ENCODE data around the gene MBP.

The MBP gene

GRCh38 chr18:77057006-77057395 is 75.6 kb downstream of the MBP start:
- Histone ChIP-seq H3K27me3 (ENCODE audit: low read depth, low read length) (no peaks in the 10 kb centered on the region), H3K4me1 (ENCODE audit: control insufficient read depth in 1 of 2, insufficient read depth in 2 of 2, low read length in 2 of 2) (peaks cover 43 to 62% of the 10 kb centered on the region in 2 donors), H3K36me3 (ENCODE audit: control insufficient read depth in 1 of 2, insufficient read depth in 2 of 2, low read length in 2 of 2) (peaks cover 0 to 9% of the 10 kb centered on the region in 2 donors), H3K27ac (ENCODE audit: low read length) (peak overlapping the region; percentile 87), H3K4me3 (ENCODE audit: low read depth in 1 of 2, low read length in 2 of 2) (peak overlapping the region in 1 of 2 donors; percentile 28), H3K9me3 (ENCODE audit: control insufficient read depth in 1 of 2, low read length in 2 of 2) (no peaks in the 10 kb centered on the region)

- Histone ChIP-seq H3K4me3 (ENCODE audit: low read depth in 1 of 2, low read length in 2 of 2) (peak overlapping the region; percentile 12 to 28), H3K27ac (ENCODE audit: low read length) (peak overlapping the region; percentile 87), H3K4me1 (ENCODE audit: control insufficient read depth in 1 of 2, insufficient read depth in 2 of 2, low read length in 2 of 2) (peaks cover 38 to 58% of the 10 kb centered on the region in 2 donors), H3K36me3 (ENCODE audit: control insufficient read depth in 1 of 2, insufficient read depth in 2 of 2, low read length in 2 of 2) (peaks cover 0 to 6% of the 10 kb centered on the region in 2 donors), H3K27me3 (ENCODE audit: low read depth, low read length) (no peaks in the 10 kb centered on the region), H3K9me3 (ENCODE audit: control insufficient read depth in 1 of 2, low read length in 2 of 2) (no peaks in the 10 kb centered on the region)
Measured at GRCh38 chr18:77056344-77057005, 76.1 kb downstream of the MBP start.

- Histone ChIP-seq H3K4me1 (ENCODE audit: control insufficient read depth in 1 of 2, insufficient read depth in 2 of 2, low read length in 2 of 2) (peaks cover 35 to 55% of the 10 kb centered on the region in 2 donors), H3K27ac (ENCODE audit: low read length) (peak overlapping the region; percentile 87), H3K9me3 (ENCODE audit: control insufficient read depth in 1 of 2, low read length in 2 of 2) (no peaks in the 10 kb centered on the region), H3K27me3 (ENCODE audit: low read depth, low read length) (no peaks in the 10 kb centered on the region), H3K4me3 (ENCODE audit: low read depth in 1 of 2, low read length in 2 of 2) (peak overlapping the region in 1 of 2 donors; percentile 12), H3K36me3 (ENCODE audit: control insufficient read depth in 1 of 2, insufficient read depth in 2 of 2, low read length in 2 of 2) (peaks cover 0 to 6% of the 10 kb centered on the region in 2 donors)
Measured at GRCh38 chr18:77055429-77056300, 76.9 kb downstream of the MBP start.

DNA sequence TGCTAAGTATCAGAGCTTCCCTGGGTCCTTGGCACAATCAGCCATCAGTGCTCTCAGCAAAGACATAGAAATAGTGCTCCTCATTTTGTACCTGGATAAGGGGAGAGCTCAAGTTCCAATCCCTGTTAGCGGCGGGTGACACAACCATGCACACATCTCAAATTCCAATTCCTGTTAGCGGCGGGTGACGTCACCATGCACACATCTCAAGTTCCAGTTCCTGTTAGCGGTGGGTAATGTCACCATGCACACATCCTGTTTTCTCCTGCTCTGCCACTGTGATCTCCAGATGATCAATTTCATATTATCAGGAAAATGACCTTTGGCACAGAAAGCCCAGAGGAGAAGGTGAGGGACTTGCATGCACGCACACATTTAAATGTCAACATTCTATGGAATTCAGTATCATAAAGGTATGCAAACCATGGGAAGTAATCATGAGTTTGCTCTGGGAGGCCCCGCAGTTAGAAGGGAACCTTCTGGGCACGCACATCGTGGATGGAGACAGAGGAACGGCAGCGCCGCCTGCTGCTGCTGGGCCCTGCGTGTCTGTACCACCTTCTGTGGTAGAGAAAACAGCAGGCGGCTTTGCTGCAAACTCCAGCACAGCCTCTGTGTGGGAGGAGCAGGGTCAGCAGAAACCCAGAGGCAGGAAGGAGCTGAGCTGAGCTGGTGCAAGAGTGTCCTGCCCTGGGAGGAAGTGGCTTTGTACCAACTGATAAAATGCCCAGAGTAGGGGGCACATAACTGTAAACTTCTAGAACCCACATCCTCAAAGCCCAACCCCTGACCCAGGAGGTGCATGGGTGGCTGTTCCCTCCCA is 77.8 kb downstream of the MBP start:
- peak overlapping the region; percentile 87 for H3K27ac ChIP-seq (ENCODE audit: low read length)
- H3K9me3 ChIP-seq (ENCODE audit: control insufficient read depth in 1 of 2, low read length in 2 of 2), result no peaks in the 10 kb centered on the region
- H3K4me3 ChIP-seq (ENCODE audit: low read depth in 1 of 2, low read length in 2 of 2), result peak overlapping the region in 1 of 2 donors; percentile 7
- H3K36me3 ChIP-seq (ENCODE audit: control insufficient read depth in 1 of 2, insufficient read depth in 2 of 2, low read length in 2 of 2), result peaks cover 0 to 3% of the 10 kb centered on the region in 2 donors
- H3K4me1 ChIP-seq (ENCODE audit: control insufficient read depth in 1 of 2, insufficient read depth in 2 of 2, low read length in 2 of 2), result peaks cover 35 to 52% of the 10 kb centered on the region in 2 donors
- no peaks in the 10 kb centered on the region for H3K27me3 ChIP-seq (ENCODE audit: low read depth, low read length)

DNA sequence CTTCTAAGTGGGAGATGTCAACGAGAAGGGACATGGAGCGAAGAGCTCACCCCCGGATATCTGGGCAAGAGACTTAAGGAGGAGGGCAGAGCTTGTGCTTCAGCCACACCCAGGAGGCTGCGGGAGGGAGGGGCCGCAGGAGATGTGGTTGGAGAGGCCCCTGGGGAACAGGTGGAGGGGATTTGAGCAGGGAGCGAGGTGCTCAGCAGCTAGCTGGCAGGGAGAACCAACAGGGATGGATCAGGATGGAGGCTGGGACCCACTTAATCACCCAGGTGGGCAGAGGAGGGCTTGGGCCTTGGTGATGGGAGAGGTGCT is 78.3 kb downstream of the MBP start:
- Histone ChIP-seq H3K27ac (ENCODE audit: low read length) (peak overlapping the region; percentile 87), H3K4me1 (ENCODE audit: control insufficient read depth in 1 of 2, insufficient read depth in 2 of 2, low read length in 2 of 2) (peaks cover 35 to 50% of the 10 kb centered on the region in 2 donors), H3K27me3 (ENCODE audit: low read depth, low read length) (no peaks in the 10 kb centered on the region), H3K9me3 (ENCODE audit: control insufficient read depth in 1 of 2, low read length in 2 of 2) (no peaks in the 10 kb centered on the region), H3K4me3 (ENCODE audit: low read depth in 1 of 2, low read length in 2 of 2) (no peak overlapping the region), H3K36me3 (ENCODE audit: control insufficient read depth in 1 of 2, insufficient read depth in 2 of 2, low read length in 2 of 2) (no peaks in the 10 kb centered on the region)

DNA sequence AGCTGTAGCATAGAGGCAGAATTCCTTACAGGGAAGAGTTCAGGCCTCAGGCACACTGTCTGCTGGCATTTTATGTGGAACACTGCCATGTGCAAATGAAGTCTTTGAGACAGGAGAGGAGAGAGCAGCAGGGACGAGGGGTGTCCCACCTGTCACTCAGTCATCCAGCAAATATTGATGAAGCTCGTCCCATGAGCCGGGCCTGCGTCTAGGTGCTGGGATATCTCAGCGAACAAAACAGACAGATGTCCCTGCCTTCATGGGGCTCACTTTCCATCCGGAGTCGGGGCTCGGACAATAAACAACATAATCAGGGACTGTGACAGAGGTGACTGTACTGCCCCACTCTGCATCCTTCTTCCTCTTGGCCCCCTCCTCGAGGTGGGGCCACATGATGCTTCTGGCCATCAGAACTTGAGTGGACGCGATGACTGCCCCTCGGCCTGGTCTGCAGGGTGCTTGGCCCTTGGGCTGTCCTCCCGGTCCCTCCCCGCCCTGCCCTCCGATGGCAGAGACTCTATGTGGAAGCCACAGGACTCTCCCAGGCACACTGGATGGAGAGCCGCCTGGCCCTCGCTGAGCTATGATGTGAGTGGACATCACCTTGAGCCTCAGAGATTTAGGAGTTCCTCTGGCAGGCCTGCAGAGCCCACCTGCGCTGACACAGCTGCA is 78.8 kb downstream of the MBP start:
- Histone ChIP-seq H3K4me1 (ENCODE audit: control insufficient read depth in 1 of 2, insufficient read depth in 2 of 2, low read length in 2 of 2) (peaks cover 35 to 48% of the 10 kb centered on the region in 2 donors), H3K27ac (ENCODE audit: low read length) (peak overlapping the region; percentile 87), H3K36me3 (ENCODE audit: control insufficient read depth in 1 of 2, insufficient read depth in 2 of 2, low read length in 2 of 2) (no peaks in the 10 kb centered on the region), H3K9me3 (ENCODE audit: control insufficient read depth in 1 of 2, low read length in 2 of 2) (no peaks in the 10 kb centered on the region), H3K27me3 (ENCODE audit: low read depth, low read length) (no peaks in the 10 kb centered on the region), H3K4me3 (ENCODE audit: low read depth in 1 of 2, low read length in 2 of 2) (no peak overlapping the region)

DNA sequence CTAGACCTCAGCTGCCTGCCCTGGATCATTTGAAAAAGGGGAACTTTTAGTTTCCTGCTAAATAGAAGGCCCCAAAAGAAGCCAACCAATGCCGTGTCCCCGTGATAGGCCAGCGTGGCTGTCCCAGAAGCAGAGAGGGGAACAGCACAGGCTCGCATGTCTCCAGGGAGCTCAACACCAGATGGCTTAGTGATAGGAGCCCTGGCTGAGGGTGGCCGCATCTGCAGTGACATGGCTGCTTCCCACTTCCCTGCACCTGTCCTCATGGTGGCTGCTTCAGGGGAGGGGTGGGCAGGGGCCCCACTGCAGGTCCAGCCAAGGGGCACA is 79.6 kb downstream of the MBP start:
- no peaks in the 10 kb centered on the region for H3K27me3 ChIP-seq (ENCODE audit: low read depth, low read length)
- H3K27ac ChIP-seq (ENCODE audit: low read length), result peak overlapping the region; percentile 2
- peaks cover 35 to 42% of the 10 kb centered on the region in 2 donors for H3K4me1 ChIP-seq (ENCODE audit: control insufficient read depth in 1 of 2, insufficient read depth in 2 of 2, low read length in 2 of 2)
- no peaks in the 10 kb centered on the region for H3K36me3 ChIP-seq (ENCODE audit: control insufficient read depth in 1 of 2, insufficient read depth in 2 of 2, low read length in 2 of 2)
- no peaks in the 10 kb centered on the region for H3K9me3 ChIP-seq (ENCODE audit: control insufficient read depth in 1 of 2, low read length in 2 of 2)
- no peak overlapping the region for H3K4me3 ChIP-seq (ENCODE audit: low read depth in 1 of 2, low read length in 2 of 2)

GRCh38 chr18:77052297-77052982 is 80.1 kb downstream of the MBP start:
- H3K27me3 ChIP-seq (ENCODE audit: low read depth, low read length), result no peaks in the 10 kb centered on the region
- H3K4me3 ChIP-seq (ENCODE audit: low read depth in 1 of 2, low read length in 2 of 2), result no peak overlapping the region
- H3K36me3 ChIP-seq (ENCODE audit: control insufficient read depth in 1 of 2, insufficient read depth in 2 of 2, low read length in 2 of 2), result peaks cover 0 to under 1% of the 10 kb centered on the region in 2 donors
- H3K4me1 ChIP-seq (ENCODE audit: control insufficient read depth in 1 of 2, insufficient read depth in 2 of 2, low read length in 2 of 2), result peaks cover 35 to 40% of the 10 kb centered on the region in 2 donors
- H3K9me3 ChIP-seq (ENCODE audit: control insufficient read depth in 1 of 2, low read length in 2 of 2), result no peaks in the 10 kb centered on the region
- H3K27ac ChIP-seq (ENCODE audit: low read length), result peak overlapping the region; percentile 29

GRCh38 chr18:77051581-77052296 is 80.8 kb downstream of the MBP start:
- Histone ChIP-seq H3K27ac (ENCODE audit: low read length) (no peak overlapping the region), H3K36me3 (ENCODE audit: control insufficient read depth in 1 of 2, insufficient read depth in 2 of 2, low read length in 2 of 2) (peaks cover 0 to 6% of the 10 kb centered on the region in 2 donors), H3K4me1 (ENCODE audit: control insufficient read depth in 1 of 2, insufficient read depth in 2 of 2, low read length in 2 of 2) (peaks cover 28 to 34% of the 10 kb centered on the region in 2 donors), H3K27me3 (ENCODE audit: low read depth, low read length) (no peaks in the 10 kb centered on the region), H3K4me3 (ENCODE audit: low read depth in 1 of 2, low read length in 2 of 2) (no peak overlapping the region), H3K9me3 (ENCODE audit: control insufficient read depth in 1 of 2, low read length in 2 of 2) (no peaks in the 10 kb centered on the region)

DNA sequence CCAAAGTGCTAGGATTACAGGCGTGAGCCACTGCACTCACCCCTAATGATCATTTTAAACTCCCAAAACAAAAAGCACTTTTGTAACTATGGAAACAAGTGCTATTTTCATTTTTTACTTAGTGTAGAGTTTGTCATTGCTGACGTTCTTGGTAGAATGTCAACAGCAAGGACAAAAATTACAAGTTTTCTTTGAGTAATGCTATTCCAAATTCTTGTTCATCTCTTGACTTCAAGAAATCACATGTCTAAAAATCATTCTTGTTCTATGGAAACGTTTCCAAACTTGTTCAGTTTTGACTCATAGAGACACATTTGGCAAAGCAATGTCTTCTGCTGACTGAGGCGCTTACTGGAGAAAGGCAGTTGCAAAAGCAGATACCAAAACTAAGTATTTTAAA is 82.6 kb downstream of the MBP start:
- Histone ChIP-seq H3K4me3 (ENCODE audit: low read depth in 1 of 2, low read length in 2 of 2) (no peak overlapping the region), H3K27me3 (ENCODE audit: low read depth, low read length) (no peaks in the 10 kb centered on the region), H3K27ac (ENCODE audit: low read length) (no peak overlapping the region), H3K9me3 (ENCODE audit: control insufficient read depth in 1 of 2, low read length in 2 of 2) (no peaks in the 10 kb centered on the region), H3K4me1 (ENCODE audit: control insufficient read depth in 1 of 2, insufficient read depth in 2 of 2, low read length in 2 of 2) (peaks cover 12 to 20% of the 10 kb centered on the region in 2 donors), H3K36me3 (ENCODE audit: control insufficient read depth in 1 of 2, insufficient read depth in 2 of 2, low read length in 2 of 2) (peaks cover 0 to 6% of the 10 kb centered on the region in 2 donors)
